GM19240 (cell line): ENCODE data around the gene CDH26.

Source experiments
- DNase-seq: peaks from one replicate; pipeline ENCODE4 v3.0.0; 2011; ENCODE audit warnings: low spot score; ENCODE audit not compliant: insufficient read length

CDH26 gene

DNA sequence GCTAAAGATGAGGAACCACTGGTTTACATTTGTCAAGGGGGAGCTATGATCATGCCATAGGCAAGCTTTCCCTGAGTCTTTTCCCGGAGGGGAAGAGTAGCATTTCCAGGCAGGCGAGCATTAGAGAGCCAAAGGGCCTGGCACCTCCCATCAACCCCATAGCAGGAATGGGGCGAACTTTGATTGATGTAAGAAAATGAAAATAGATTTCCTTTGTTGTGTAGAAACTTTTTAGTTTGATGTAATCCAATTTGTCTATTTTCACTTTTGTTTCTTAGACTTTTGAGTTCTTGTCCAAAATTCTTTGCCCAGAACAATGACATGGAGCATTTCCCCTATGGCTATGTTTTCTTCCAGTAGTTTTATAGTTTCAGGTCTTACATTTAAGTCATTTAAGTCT lies 85.2 kb downstream of the CDH26 start:
- DNase-seq: no peak

DNA sequence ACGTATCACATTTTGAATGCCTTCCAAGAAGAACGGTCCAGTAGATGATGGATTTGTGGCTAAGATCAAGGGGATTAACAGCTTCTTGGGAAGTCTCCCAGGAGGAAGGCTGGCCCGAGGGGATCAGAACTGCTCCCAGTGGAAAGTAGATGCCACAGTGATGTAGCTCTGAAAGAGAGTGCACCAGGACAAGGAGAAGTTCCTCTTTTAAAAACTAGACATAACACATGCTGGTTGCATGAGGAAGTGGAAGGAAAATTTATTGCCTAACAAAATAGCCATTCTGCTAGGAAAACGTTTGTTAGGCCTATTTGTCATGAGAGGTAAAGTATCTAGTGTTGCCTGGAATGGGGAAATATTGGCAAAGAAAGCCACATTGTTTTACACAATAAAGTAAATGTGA lies 87.8 kb downstream of the CDH26 start:
- no peak for DNase-seq

DNA sequence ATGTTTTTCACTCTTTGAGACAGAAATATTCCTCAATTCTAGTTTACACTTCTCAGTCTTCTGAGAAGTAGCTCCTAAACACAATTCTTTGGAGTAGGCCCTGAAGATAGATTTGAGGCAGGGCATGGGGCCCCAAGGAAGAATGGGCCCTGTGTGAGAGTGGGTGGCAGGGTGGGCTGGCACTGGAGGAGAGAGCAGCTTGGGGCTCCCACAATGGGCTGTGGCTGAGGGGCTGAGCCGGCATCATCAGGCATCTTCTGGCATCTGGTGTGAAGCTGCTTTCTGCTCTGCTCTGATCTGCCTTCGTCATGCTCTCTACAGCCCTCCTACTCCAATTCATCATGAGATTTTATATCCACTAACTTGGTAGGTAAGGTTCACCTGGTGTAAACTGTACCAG lies 88.2 kb downstream of the CDH26 start:
- DNase-seq: no peak

DNA sequence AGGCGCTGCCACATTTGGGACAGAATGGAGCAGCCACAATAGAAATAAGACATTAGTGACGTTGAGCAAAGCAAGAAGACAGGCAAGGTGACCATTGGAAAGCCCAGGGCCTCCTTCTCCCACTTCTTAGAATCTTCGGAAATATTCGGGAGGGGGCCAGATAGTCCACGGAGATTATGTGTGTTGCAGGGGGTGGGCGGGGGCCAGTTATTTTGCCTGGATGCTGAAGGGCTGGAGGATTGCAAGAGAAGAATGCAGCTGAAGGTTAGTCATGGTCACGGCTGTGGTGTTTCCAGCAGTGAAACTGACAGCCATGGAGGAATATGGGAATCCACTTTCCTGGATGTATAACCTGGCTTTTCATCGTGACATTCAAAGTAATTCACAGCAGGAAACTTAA lies 88.6 kb downstream of the CDH26 start:
- DNase-seq: no peak

DNA sequence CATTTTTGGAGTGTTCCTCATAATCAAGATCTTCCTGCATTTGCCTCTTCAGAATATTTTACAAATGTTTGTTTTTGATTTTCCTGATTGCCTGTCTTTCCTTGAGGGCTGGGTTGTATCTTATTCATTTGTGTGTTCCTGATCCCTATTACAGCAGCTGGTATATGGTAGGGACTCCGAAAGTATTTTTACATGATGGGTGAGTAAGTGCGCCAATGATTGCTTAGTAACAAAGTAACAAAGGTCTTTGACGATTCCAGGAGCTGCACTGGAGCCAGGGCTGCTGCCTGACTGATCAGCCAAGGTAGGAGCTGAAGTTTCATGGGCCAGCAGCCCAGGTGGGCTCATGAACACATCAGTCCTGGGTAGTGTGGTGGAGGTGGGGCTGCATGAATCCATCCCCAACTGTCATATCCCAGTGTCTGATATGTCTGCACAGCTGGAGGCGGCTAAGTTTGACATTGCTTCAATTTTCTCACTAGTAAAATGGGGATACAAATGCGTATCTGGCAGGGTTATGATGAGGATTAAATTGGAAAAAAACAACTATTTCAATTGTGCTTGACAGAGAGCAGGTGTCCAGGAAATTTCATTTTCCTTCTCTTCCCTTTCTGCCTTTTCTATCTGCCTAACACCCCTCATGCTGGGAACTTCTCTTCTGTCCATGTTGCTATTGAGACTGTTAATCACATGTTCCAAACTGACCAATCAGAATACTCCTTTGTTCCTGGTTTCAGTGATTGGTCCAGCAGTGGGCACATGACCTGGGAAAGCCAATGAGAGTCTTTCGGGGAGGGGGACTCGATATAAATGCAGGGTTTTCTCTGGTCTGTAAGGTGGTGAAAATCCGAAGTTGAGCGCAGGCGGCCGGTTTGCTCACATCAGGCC lies 90.7 kb downstream of the CDH26 start:
- no peak for DNase-seq

DNA sequence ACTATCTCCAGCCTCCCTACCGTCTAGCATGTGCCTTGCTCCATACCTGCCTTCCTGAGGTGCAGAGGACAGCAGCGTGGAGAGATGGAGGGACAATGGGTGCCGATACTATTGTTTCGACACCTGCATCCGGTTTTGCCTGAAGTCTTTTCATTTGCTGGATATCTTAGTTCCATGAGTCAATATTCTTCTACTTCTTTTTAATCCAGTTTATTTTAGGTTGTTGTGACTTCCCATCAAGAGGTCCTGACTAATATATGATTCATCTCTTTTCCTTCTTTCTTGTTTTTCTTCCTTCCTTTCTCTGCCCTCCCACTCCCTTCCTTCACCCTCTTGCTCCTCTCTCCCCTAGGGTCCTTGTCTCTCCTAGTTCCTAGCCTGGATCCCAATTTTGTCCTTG lies 91.4 kb downstream of the CDH26 start:
- DNase-seq: no peak

DNA sequence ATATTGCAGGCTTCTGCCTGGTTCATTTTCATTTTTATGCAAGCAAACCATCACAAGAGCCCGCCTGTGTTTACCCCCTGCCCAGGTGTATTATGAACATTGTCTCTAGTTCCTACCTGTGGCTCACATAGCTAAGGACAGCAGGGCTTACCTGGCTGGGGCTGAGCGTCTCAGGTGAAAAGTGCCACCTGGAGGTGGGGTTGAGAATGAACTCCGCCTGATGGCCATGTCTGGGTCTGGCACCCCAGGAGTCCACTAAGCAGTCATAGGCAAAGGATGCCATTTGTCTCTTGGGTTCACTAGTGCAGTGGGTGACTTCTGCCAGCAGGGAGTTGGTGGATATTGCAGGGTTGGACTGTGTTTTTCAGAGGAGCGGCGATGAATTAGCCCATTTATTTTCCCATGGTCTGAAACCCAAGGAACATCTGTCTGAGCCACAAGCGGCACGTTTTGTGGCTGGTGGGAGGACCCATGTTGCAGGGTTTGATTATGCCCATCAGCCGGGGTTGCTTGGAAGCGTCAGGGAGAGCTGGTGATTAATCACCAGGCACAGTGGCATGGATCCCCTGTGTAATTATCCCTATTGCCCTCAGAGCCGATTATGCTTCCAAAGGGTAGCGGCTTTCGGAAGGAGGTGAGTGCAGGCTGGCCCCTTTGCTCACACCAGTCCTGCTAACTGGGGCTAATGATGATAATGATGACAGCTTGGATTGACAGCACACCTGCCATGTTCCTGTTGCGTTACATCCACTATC lies 92.1 kb downstream of the CDH26 start:
- no peak for DNase-seq

DNA sequence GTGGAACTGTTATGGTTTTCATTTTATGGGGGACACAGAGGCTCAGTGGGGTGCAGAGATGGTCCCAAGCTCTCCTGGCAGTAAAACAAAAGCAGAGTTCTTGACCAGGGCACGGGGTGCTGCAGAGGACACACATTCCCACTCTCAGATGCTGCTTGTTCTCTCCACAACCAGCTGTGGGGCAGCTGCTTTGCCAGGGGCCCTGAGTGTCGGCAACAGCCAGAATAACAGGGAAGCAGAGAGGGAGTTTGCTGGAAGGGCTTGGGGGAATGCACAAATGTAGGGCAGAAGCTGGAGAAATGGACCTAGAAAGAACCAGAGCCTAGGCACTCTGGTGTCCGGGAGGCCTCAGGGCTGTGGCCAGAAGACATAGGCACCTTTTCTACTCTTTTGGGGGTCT lies 93.7 kb downstream of the CDH26 start:
- no peak for DNase-seq

DNA sequence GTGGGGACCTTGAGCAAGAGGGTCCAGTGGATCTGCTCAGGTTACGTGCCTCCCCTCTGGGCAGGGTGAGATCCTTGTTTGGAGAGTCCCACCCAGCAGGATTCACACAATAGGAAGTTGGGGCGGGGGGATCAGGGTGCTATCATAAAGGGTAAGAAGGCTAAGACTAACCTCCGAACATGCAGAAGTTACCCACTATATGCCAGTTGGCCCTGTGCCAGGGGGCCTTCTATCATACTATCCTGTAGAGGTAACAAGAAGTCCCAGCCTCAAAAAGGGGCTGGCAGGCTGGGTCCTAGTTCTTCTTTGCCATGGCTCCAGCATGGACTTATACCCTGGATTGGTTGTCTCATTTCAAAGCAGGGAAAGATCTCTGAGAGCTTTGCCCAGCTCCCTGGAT lies 94.1 kb downstream of the CDH26 start:
- DNase-seq: no peak

DNA sequence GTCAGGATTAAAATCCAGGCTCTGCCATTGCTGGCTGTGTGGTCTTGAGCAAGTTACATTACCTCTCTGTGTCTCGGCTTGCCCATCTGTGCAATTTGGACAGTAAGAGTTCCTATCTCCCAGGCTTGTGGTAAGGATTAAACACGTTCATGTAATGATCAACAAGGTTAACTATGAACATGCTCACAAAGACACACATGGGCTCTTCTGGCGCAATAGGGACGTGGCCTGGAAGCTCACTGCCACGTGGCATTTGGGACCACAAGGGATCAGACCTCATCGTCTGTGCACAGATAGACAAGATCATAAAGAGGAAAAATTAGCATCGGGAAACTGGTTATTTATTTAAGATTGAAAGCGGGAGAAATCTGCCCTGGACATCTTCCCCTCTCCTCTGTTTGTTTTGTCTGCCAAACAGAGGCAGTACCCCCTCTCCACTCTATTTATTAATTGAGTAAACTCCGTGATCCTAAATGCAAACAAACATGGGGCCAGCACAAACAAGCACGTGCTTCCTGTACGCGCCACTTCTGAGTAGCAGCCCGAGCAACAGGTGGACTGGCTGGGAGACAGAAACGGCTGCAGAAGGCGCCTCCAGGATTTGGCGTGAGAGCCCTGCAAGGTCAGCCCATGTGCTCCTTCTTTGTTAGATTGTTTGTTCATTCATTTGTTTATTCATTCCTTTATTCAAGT lies 95.0 kb downstream of the CDH26 start:
- DNase-seq: no peak

DNA sequence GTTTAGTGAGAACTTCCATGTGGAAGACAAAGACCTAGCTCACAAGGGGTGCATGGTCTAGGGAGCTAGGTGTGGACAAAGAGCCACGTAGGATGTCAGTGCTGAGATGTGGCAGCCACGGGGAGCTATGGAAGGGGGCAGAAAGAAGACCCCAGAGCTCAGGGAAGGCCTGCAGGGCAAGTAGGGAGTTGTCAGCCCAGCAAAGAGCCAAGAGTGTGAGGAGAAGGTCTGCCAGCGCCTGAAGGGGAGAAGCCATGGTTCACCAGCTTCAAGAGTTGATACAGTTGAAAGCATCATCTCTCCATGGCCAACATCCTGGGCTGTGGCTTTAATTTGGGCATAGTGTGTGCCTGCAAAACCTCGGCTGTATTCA lies 95.6 kb downstream of the CDH26 start:
- no peak for DNase-seq

DNA sequence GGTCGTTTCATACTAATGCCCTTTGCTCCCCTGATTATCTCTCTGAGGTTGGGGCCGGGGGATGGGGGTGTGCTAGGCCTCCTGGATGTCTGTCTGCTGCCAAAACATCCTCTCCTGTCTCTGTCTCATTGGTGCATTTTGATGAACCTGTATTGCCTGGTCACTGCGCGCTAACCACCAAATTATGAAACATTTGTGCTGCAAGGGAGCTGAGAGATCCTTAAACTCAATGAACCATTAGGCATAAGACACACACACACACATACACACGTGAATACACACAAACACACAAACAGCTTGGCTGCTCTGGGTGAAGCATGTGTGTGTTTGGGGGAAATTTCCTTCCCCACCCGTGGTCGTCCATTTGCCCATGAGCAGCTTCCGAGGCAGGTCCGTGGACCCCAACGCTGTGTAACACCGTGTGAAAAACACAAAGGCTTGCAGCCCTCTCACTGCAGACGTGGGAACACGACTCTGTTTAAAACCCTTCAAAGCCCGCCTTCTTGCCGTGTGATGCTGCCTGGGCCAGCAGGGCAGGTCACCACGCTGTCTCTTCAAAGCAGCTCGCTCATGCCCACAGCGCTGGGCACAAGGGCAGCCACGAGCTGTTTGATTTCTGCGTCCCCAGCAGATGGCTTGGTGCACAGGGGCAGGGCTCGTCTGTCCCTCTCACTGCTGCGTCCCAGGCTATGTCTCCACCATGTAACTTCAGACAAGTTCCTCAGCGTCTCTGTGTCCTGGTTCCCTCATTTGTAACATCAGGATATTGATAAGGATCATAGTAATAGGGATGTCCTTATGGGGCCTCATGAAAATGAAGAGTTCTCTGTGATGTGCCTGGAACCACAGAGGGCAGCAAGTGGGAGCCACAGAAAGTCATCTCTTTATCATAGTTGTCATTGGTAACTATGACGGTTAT lies 96.8 kb downstream of the CDH26 start:
- no peak for DNase-seq

DNA sequence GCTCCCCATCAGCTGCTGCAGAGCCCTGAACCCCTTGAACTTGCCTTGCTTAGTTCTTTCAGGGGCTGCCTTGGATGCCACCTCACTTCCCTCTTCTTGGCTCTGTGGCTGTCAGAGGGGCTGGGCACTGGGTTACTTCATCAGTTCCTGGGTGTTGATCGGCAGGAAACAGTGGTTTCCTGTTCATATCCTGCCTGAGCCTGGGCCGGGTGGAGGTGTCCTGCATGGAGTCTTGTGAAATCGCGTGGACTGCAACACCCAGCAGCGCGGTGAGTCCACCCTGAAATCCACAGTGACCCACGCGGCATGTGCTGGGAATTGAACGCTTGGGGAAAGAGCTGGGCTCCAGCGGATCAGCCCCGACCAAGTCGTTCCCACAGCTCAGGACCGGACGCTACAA lies 97.5 kb downstream of the CDH26 start:
- DNase-seq: no peak

DNA sequence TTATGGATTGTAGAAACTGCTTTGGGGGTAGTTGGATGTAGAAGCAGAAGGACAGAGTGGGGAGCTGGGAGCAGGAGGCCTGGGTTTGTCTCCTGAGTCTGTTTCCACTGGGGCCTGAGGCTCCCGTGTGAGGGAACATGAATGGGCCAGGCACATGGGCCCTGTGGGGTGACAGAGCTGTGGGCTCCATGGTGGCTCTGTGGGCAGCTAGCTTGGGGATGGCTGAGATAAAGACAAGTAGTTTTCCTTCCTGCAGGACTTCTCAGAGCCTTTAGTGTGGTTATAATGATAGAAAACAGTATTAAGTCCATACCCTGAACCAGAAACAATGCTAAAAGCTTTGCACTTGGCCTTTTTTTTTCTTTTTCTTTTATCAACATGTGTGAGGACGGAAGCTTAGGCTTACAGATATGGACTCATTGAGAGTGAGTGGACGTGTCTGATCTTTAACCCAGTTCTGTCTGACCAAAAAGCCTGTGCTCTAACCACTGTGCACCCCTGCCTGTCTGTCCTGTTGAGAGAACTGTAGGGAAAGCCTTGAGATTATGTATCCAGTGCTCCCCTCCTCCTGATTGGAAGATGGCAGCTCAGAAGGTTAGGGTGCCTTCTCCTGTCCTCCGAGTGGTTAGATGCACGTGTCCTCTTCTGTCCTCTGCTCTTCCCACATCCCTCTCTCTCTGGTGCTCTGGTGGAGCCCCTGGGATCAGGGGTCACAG lies 98.3 kb downstream of the CDH26 start:
- DNase-seq: no peak

DNA sequence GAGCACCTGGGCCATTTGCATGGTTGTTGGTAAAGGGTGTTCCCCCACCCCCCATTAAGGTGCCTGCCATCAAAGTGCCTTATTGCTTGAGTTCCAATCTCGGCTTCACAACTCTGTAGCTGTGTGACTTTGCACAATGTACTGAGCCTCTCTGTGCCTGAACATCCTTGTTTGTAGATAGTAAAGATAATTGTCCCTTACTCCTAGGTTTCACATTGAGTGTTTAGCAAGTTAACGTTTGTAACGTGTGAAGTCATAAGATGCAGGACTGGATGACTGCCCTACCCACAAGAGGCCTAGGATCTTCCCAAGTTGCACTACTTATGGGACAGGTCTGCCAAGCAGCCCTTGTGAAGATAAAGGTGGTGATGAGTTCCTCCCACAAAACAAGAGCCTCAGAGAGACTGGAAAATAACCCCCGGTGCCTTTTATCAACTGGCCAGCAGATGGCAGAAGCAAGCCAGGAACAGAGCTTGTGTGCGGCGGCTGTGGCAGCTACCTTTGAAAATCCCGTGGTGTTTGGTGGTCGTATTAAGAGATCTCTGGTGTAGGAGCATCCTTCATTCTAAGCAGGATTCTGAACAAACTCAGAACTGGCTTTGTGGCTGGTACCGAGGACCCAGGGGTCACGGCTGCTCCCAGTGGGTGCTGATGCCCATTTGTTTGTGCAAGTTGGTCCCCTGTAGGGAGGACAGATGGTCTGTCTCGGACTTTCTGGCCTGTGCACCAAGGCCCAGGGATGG lies 99.1 kb downstream of the CDH26 start:
- DNase-seq: peak; percentile 65

DNA sequence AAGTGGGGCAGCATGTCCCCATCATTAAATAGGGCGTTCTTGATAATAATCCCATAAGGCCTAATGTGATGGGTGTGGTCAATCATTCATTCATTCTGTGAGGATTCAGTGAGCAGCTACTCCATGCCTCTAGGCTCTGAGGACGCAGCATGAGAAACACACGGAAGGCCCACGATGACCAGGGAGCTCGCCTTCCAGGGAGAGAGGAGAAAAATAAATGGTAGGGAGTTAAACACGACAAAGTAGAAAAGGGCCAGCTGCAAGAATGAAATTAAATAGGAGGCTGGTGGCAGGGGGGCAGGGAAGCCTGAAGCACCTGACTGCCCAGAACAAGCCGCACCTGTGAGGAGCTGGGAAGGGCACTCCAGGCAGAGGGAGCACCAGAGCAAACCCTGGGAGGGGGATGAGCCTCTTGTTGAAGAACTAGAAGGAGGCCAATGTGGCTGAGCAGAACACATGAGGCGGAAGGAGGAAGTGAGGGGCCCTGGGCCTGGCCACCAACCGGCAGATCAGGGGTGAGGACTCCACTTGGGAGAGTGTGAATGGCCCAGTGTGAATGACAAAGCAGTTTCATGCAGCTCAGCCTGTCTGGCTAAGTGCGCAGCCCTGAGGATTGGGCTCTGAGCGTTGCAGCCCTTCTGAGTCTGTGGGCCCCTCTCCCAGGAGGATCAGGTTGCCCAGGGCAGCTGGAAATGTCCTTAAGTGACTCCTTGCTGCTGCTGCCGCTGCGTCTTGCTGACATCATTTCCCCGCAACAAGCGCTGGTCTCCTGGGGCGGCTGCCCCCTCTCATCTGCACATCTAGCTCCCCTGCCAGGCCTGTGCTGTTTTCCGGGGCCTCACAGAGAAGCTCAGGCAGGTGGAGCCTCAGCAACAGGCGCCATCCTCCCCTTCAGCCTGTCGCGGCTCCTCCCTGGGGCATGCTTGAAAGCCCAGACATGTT lies 99.9 kb downstream of the CDH26 start:
- no peak for DNase-seq

DNA sequence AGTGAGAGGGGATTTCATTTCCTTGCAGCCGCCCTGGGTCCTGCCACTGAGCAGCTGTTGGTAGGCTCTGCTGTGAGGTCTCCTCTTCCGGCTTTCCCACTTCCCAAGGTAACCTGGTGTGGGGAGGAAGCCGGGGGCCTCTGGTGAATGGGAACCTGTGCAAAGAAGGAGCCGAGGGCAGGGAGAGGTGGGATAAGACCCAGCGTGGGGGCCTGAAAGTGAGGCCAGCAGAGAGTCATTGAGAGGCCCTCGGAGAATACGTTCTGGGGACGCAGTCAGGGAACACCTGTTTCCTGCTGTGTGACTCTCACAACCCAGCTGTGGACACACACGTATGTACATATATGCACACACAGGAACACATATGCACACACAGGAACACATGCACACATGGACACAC lies 100.7 kb downstream of the CDH26 start:
- DNase-seq: no peak

DNA sequence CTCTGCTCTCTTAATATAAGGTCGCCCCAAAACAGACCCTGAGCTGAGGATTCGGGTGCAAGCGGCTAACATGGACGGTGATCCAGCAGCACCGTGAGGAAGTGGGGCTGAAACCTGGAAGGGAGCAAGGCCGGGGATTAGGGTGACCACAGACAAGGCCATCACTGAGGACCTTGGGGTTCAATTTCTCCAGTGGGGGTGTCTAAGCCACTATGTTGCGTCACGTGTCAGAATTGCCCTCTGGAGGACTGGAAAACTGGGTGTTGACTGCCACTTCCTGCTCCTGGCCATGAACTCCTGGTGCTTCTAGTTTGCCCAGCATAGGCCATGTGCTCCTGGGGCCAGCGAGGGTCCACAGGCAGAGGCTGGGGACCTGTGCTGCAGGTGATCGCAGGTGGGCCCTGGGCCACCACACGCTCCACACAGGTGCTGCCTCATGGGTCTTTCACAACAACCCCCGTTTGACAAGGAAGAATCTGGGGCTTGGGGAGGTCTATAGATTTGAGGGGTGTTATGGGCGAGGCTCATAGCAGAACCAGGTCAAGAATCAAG lies 101.9 kb downstream of the CDH26 start:
- DNase-seq: no peak
